ENCODE results near the gene EVC2. TPM values are rescaled to one million over a fixed set of nuclear protein-coding genes. Genes with fewer than 3 reads are reported as not detected.

The EVC2 gene
- total RNA-seq, 2 experiments from 2014 or later, result 3.4 TPM; not detected in 1

DNA sequence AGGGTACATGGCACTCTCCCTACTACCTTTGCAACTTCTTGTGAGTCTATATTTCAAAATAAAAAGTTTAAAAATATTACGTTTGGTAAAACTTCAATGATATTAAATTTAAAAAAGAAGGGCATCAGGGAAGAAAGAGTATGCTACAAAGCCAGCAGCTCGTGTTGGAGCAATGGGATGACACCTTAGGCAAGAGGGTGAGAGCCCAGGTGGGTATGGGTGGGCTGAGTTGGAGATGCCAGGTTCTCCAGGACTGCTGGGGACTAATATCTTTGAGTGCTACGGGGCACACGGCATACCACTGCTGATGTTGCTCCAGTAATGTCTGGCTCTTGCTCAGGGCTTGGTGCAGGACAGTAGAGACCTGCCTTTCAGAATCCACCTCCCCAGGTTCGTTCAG is 132.4 kb downstream of the EVC2 start:
- Histone ChIP-seq H4K20me1 (ENCODE audit: insufficient read depth, low read length) (no peaks in the 10 kb centered on the region), H3K9me3 (ENCODE audit: low read length) (no peaks in the 10 kb centered on the region), H3K4me1 (ENCODE audit: insufficient read depth, low read length, poor library complexity, severe bottlenecking) (no peaks in the 10 kb centered on the region), H3K9me2 (ENCODE audit: insufficient read depth, low read length) (no peaks in the 10 kb centered on the region), H3K4me2 (ENCODE audit: low read length) (no peak overlapping the region), H3K36me3 (ENCODE audit: insufficient read depth, low read length) (no peaks in the 10 kb centered on the region), H3K79me2 (ENCODE audit: insufficient read depth, low read depth, low read length) (no peaks in the 10 kb centered on the region), H3K27ac (ENCODE audit: low read depth, low read length, poor library complexity, severe bottlenecking) (no peak overlapping the region), H3K4me3 (ENCODE audit: low read depth, low read length, poor library complexity, severe bottlenecking) (no peak overlapping the region), H2AFZ (ENCODE audit: low read length) (no peak overlapping the region)
- DNase-seq (ENCODE audit: low spot score), result no peak
- BruUV-seq (replicated peaks), result no TSS peak
- TF ChIP-seq, protein P1, sequence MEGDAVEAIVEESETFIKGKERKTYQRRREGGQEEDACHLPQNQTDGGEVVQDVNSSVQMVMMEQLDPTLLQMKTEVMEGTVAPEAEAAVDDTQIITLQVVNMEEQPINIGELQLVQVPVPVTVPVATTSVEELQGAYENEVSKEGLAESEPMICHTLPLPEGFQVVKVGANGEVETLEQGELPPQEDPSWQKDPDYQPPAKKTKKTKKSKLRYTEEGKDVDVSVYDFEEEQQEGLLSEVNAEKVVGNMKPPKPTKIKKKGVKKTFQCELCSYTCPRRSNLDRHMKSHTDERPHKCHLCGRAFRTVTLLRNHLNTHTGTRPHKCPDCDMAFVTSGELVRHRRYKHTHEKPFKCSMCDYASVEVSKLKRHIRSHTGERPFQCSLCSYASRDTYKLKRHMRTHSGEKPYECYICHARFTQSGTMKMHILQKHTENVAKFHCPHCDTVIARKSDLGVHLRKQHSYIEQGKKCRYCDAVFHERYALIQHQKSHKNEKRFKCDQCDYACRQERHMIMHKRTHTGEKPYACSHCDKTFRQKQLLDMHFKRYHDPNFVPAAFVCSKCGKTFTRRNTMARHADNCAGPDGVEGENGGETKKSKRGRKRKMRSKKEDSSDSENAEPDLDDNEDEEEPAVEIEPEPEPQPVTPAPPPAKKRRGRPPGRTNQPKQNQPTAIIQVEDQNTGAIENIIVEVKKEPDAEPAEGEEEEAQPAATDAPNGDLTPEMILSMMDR (conservative IDR thresholded peaks at IDR 0.05; ENCODE audit: low read length), result no peak
- no peak for TF ChIP-seq EZH2phosphoT487 (IDR thresholded peaks at IDR 0.05; ENCODE audit: borderline replicate concordance, low read depth, low read length)
- intact Hi-C loops (cut with micrococcal nuclease; ENCODE audit: unreplicated experiment), result no loop called here
- CTCF ChIA-PET (ENCODE audit: unreplicated experiment), result no interaction called here
- POLR2A ChIA-PET, result no interaction called here

DNA sequence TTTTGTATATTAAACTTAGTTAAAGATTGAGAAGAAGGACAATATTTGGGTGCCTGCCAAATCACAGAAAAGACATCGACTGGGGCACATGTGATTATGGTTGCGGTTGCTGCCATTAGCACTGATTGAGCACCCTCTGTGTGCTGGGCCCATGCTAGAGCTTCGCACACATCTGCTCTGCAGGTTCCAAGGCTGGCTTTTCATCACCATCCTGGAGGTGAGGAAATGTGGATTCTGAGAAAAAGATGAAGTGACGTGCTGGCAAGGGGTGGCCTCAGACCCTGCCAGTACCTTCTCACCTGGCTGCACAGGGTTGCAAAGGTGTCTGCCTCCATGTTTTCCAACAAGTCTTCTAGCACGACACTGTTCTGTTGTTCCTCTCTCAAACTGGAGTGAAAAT is 134.0 kb downstream of the EVC2 start:
- Histone ChIP-seq H3K4me1 (ENCODE audit: insufficient read depth, low read length, poor library complexity, severe bottlenecking) (no peaks in the 10 kb centered on the region), H4K20me1 (ENCODE audit: insufficient read depth, low read length) (no peaks in the 10 kb centered on the region), H3K9me3 (ENCODE audit: low read length) (no peaks in the 10 kb centered on the region), H3K4me2 (ENCODE audit: low read length) (no peak overlapping the region), H3K79me2 (ENCODE audit: insufficient read depth, low read depth, low read length) (no peaks in the 10 kb centered on the region), H2AFZ (ENCODE audit: low read length) (no peak overlapping the region), H3K27ac (ENCODE audit: low read depth, low read length, poor library complexity, severe bottlenecking) (no peak overlapping the region), H3K4me3 (ENCODE audit: low read depth, low read length, poor library complexity, severe bottlenecking) (no peak overlapping the region), H3K36me3 (ENCODE audit: insufficient read depth, low read length) (no peaks in the 10 kb centered on the region), H3K9me2 (ENCODE audit: insufficient read depth, low read length) (no peaks in the 10 kb centered on the region)
- no peak for TF ChIP-seq EZH2phosphoT487 (IDR thresholded peaks at IDR 0.05; ENCODE audit: borderline replicate concordance, low read depth, low read length)
- TF ChIP-seq, protein P1 (conservative IDR thresholded peaks at IDR 0.05; ENCODE audit: low read length), result no peak
- intact Hi-C loops (cut with micrococcal nuclease; ENCODE audit: unreplicated experiment), result no loop called here
- BruUV-seq (replicated peaks), result no TSS peak
- POLR2A ChIA-PET, result no interaction called here
- CTCF ChIA-PET (ENCODE audit: unreplicated experiment), result no interaction called here
- no peak for DNase-seq (ENCODE audit: low spot score)

DNA sequence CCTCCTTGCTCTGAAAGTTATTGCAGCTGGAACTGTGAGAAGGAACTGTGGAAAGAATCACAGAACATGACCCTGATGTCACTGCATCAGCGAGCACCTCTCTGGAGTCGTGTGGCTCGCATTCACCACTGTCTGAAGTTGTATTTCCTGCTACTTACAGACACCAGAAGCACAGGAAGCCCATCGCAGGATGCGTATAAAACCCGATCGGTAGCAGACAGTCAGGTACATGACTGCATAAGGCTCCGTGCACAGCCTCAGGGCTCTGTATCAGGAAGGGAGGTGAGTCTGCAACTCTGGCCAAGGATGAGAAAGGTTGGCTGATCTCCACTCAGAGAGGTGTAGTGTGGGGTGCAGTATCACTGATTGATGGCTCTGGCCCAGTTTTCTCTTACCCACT is 134.4 kb downstream of the EVC2 start:
- H3K4me3 ChIP-seq (ENCODE audit: low read depth, low read length, poor library complexity, severe bottlenecking), result no peak overlapping the region
- H3K9me3 ChIP-seq (ENCODE audit: low read length), result no peaks in the 10 kb centered on the region
- H3K9me2 ChIP-seq (ENCODE audit: insufficient read depth, low read length), result no peaks in the 10 kb centered on the region
- no peak for TF ChIP-seq EZH2phosphoT487 (IDR thresholded peaks at IDR 0.05; ENCODE audit: borderline replicate concordance, low read depth, low read length)
- TF ChIP-seq, protein P1 (conservative IDR thresholded peaks at IDR 0.05; ENCODE audit: low read length), result no peak
- H3K79me2 ChIP-seq (ENCODE audit: insufficient read depth, low read depth, low read length), result no peaks in the 10 kb centered on the region
- H2AFZ ChIP-seq (ENCODE audit: low read length), result no peak overlapping the region
- POLR2A ChIA-PET, result no interaction called here
- no peak overlapping the region for H3K27ac ChIP-seq (ENCODE audit: low read depth, low read length, poor library complexity, severe bottlenecking)
- H4K20me1 ChIP-seq (ENCODE audit: insufficient read depth, low read length), result no peaks in the 10 kb centered on the region
- intact Hi-C loops (cut with micrococcal nuclease; ENCODE audit: unreplicated experiment), result no loop called here
- no peak overlapping the region for H3K4me2 ChIP-seq (ENCODE audit: low read length)
- H3K4me1 ChIP-seq (ENCODE audit: insufficient read depth, low read length, poor library complexity, severe bottlenecking), result no peaks in the 10 kb centered on the region
- no peaks in the 10 kb centered on the region for H3K36me3 ChIP-seq (ENCODE audit: insufficient read depth, low read length)
- no TSS peak for BruUV-seq (replicated peaks)
- CTCF ChIA-PET (ENCODE audit: unreplicated experiment), result no interaction called here
- DNase-seq (ENCODE audit: low spot score), result no peak
